HG03097 (cell line): ENCODE measurements around the gene BAIAP3.

Experiments
- ATAC-seq: cut with Tn5 transposase; IDR thresholded peaks from one replicate; pipeline ENCODE4 v1.9.1; 2021; ENCODE audit not compliant: unreplicated experiment, low FRiP score

The BAIAP3 gene

DNA sequence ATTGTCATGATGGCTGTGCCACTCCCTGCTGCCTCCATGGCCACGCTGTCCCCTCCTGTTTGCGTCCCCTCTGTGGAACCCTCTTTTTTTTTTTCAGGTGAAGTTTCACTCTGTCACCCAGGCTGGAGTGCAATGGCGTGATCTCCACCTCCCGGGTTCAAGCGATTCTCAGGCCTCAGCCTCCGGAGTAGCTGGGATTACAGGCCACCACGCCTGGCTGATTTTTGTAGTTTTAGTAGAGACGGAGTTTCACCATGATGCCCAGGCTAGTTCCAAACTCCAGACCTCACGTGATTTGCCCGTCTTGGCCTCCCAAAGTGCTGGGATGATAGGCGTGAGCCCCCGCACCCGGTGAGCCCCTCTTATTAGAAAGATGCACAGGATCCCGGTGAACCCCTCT lies 35.0 kb upstream of the BAIAP3 start:
- ATAC-seq: no peak

DNA sequence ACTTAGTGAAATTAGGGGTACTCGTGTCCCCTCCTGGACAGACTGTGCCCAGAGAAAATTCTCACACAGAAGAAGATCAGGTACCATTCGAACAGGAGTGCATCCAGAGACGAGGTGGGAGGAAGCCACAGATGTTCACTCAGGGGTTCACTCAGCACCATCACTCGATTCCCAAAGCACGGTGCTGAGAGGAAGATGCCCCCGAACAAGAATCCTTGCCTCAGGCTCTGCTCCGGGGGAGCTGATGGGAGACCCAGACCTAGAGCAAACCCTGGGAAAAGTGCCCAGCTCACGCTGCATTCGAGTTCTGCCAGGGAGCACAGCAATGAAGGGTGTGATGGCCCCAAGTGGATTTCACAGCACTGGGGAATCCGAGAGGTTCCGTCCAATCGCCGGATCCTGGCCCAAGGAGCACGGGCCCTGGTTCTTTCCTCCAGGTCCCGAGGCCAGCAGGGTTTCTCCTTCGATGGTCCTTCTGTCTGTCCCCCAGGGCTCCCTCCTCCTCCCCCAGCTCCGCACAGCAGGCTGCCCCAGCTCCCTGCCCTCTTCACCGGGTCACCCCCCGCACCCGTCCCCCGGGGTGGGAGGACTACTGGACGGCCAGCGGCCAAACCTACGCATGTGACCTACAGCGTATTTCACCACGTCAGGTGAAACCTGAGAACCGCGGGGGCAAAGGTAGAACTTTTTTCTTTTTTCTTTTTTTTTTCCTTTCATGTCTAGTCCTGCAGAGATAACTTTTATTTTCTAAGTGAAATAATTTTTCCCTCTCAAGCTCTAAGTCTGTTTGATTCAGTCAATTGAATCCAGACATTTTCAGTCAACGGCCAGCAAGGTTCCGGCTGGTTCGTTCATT lies 34.2 kb upstream of the BAIAP3 start:
- no peak for ATAC-seq

DNA sequence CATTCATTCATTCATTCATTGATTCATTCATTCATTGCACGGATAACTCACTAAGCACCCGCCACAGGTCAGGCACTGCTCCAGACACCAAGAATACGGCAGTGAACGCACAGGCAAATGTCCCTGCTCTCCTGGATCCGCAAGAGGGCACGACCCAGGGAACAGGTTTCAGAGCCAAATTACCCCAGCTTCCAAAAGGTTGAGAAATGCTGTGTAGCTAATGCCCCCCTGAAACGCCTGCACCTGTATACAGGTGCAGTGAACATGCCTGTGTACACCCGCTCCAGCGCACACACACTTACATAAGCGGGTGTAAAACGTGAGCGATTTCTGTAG lies 33.6 kb upstream of the BAIAP3 start:
- no peak for ATAC-seq

- ATAC-seq: no peak
These were observed 32.6 kb upstream of the BAIAP3 start for GRCh38 chr16:1300664-1301476.

DNA sequence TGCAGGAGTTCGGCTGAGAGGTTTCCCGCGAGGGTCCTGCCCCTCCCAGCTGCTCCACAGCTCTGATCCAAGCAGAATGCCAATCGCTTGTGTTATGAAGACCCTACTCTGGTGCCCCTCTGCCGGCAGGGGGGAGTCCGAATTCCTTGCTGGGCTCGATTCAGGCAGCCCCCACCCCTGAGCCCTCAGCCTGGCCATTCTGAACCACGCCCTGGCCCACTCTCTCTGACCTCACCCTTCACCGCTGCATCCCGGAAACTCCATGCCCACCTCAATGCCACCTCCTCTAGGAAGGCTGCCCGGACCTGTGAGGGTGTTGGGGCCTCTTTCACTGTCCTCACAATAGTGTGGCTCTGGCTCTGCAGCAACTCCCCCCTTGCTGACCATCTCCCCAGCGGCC lies 31.9 kb upstream of the BAIAP3 start:
- ATAC-seq: no peak

DNA sequence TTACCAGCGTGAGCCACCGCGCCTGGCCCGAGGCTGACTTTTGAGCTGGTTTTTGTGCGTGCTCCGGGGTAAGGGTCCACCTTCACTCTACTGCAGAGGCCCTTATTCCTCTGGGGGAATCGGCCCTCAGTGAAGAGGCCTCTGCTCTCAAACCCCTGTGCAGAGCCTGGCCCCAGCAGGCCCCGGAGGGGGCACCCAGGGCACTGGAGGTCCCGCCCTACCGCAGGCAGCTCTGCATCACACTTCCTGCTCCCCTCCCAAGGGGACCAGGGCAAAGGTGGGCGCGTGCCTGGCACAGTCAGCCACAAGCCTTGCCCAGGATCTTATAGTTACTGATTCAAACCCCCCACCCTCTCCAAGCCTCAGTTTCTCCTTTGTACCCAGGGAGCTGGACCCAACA lies 27.6 kb upstream of the BAIAP3 start:
- ATAC-seq: no peak

- ATAC-seq: no peak
These were observed 27.1 kb upstream of the BAIAP3 start for GRCh38 chr16:1306334-1306733.

DNA sequence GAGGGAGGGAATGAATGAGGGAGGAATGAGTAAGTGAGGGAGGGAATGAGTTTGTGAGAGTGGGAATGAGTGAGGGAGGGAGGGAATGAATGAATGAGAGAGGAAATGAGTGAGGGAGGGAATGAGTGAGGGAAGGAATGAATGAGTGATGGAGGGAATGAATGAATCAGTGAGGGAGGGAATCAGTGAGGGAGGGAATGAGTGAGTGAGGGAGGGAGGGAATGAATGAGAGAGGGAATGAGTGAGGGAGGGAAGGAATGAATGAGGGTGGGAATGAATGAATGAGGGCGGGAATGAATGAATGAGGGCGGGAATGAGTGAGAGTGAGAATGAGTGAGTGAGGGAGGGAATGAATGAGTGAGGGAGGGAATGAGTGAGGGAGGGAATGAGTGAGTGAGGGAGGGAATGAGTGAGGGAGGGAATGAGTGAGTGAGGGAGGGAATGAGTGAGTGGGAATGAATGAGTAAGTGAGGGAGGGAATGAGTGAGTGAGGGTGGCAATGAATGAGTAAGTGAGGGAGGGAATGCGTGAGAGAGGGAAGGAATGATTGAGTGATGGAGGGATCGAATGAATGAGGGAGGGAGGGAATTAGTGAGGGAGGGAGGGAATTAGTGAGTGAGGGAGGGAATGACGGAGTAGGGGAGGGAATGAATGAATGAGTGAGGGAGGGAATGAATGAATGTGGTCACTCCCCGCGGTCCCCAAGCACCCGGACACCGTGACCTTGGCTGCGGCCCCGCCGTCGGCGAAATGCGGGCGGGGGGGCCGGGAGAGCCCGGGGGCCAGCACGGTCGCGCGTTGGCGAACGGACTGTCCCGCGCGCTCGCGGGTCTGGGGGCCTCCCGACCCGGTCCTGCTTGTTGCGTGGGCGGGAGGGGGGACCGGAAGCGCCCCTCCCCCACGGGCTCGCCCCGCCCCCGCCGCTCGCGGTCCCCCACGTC lies 25.1 kb upstream of the BAIAP3 start:
- ATAC-seq: peak; percentile 10

GRCh38 chr16:1308977-1309885 lies 24.2 kb upstream of the BAIAP3 start, which contains the start of gene UBE2I:
Gene UBE2I, plus strand, starts transcription at chr16:1309636. Its CDS starts 4,395 bp downstream, at chr16:1314031.
- peak; percentile 60 for ATAC-seq

DNA sequence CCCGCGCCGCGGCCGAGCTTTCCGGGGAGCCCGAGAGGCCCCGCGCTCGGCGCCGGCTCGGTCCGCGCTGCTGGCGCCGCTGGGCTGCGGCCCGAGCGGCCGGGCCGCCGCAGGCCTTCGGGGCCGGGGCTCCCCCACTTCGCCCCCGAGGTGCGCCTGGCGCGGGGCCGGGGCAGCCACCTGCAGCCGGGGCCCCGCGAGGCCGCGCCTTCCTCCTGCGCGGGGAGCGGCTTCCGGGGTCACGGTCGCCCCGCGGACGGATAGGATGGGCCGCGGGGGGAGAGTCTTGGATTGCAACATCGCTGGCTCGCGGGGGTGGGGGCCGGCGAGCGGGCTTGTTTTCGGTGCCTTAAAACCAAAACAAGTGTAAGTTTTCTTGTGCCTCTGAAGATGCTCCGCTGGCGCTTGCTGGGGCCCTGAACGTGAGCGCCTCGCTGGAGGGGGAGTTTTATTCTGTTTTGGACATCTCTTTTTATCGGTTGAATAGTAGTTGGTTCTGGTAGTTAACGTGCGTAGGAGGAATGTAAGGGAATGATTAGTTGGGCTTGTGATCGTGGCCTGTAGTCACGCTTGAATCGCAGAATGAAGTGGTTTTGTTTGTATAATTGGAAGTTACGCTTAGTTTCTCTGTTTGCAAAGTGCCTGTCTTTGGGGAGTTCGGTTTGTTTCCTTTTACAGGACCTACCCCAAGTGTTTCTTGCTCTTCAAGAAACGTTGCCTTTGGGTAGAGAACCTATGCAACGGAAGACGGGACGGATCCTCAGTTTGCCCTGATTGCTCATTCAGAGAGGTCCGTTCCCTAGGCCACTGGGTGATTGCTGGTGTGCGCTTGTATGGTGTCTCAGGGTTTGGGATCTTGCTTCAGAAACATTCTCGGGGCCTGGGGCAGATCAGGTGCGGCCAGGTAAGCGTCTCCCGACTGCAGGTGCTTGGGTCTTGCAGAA lies 23.3 kb upstream of the BAIAP3 start:
- ATAC-seq: peak; percentile 27

- ATAC-seq: no peak
These were observed 22.6 kb upstream of the BAIAP3 start for GRCh38 chr16:1310832-1311200.

GRCh38 chr16:1311212-1311737 lies 22.2 kb upstream of the BAIAP3 start:
- no peak for ATAC-seq

DNA sequence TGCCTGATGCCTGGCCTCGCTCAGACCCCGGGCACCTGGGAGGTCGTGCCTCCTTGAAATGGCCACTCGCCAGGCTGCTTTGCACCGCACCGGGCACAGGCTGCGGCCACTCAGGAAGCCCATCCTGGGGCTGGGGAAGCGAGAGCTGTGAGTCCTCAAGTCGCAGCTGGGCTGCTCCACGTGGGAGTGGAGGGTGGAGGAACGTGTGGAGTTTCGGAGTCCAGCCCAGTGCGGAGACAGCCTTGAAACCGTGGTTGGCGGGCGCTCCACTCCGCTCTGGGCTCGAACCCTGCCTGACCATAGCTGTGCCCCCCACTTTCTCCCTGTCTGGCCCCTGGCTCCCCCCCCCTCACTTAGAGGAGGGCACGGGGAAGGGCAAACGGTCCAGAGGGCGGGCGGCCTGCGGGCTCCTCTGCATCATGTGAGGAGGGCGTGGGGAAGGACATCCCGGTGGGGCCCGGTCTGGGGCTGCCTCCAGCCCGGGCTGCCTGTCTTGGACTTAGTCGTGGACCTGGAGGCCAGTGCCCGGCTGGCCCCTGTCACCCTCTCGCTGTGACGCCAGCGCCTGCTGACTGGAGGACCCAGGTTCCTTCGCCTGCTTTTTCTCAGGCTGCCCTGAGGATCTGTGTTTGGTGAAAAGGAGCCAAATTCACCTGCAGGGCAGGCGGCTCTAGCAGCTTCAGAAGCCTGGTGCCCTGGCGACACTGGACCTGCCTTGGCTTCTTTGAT lies 21.5 kb upstream of the BAIAP3 start:
- no peak for ATAC-seq

GRCh38 chr16:1312467-1312816 lies 21.0 kb upstream of the BAIAP3 start:
- no peak for ATAC-seq

DNA sequence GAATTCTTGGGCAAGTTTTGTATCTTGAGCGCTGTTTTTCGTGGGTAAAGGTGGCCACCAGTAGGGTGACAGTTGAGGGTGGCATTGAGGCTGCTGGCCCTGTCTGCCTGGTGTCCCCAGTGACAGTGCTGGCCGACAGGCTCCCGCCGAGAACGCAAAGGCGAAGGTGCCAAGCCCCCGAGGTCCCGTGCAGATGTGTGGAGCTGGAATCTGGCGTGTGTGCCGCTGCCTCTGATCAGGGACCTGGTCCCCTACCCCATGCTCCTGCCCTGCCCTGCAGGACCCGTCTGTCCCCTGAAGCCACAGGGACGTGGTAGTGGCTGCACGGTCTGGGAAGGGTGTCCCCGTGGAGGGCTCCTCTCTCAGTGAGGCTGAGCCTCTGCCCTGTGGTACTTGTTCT lies 20.5 kb upstream of the BAIAP3 start:
- ATAC-seq: no peak

DNA sequence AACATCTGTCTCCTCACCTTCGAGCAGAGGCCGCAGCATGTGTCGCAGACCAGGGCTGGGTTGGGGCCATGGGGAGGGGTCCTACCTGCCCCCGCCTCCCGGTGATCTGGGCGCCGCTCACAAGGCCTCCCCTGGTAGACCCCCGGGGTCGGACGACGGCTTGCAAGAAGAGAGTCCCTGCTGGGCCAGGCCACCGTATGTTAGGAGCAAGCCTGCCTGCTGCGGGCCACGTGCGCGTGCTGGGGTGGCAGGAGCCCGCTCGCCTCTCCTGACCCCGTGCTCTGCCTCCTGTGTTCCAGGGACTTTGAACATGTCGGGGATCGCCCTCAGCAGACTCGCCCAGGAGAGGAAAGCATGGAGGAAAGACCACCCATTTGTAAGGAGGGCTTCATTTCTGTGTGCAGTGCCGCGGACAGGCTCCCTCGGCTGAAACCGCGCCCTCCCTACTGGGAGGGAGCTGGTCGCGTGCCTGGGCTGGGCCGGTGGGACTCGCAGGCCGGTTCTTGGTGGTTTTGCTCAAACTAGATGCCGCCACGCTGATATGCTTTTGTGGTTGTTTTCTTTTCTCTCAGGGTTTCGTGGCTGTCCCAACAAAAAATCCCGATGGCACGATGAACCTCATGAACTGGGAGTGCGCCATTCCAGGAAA lies 19.6 kb upstream of the BAIAP3 start:
- ATAC-seq: no peak

DNA sequence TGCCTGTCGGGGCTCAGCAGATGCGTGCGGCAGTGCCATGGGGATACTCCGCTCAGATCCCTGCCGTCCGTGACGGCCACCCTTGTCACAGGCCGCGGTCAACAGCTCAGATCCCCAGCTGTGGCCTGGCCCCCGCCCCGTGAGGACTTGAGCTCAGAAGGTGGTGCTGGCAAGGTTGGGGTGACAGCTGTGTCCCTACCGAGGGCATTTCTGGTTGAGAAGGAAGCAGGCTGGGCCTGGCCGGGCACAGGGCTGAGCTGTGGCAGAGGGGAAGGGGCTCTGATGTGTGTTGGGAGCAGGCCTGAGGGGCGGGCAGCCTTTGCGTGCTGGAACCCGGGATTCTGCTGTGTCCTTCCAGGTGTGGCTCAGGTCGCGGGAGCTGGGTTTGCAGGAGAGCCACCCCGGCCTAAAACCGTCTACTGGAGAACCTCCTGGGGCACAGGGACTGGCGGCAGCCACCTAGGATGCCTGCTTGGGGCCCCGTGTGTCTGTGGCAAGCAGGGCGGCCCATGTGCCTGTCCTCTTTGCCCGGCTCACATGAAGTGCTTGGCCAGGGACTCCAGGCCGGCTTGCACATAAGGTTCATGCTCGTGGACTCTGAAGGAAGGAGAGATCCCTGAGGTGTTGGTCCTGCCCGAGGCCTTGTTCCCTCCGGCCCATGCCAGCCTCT lies 18.9 kb upstream of the BAIAP3 start:
- ATAC-seq: no peak
